ENCODE data around the gene PTPN20. TPM values are rescaled to one million over a fixed set of nuclear protein-coding genes. Genes with fewer than 3 reads are reported as not detected.

The PTPN20 gene
- total and polyA plus RNA-seq, 2 donors from 2014 or later: 1.9 to 2.6 TPM

- no peak for TF ChIP-seq CTCF (IDR thresholded peaks at IDR 0.05; ENCODE audit: borderline replicate concordance, extremely low read depth, insufficient read depth)
- Histone ChIP-seq H3K36me3 (ENCODE audit: control insufficient read depth in 2 of 3, insufficient read depth in 3 of 3, low read length in 3 of 3) (no peaks in the 10 kb centered on the region), H3K9ac (ENCODE audit: low read length in 3 of 3) (no peak overlapping the region), H3K27me3 (ENCODE audit: control insufficient read depth, insufficient read depth, low read length) (no peaks in the 10 kb centered on the region), H3K9me3 (ENCODE audit: control insufficient read depth in 2 of 3, insufficient read depth in 1 of 3, low read length in 3 of 3) (no peaks in the 10 kb centered on the region), H3K4me1 (ENCODE audit: control insufficient read depth in 2 of 3, insufficient read depth in 2 of 3, low read depth in 1 of 3, low read length in 3 of 3) (no peaks in the 10 kb centered on the region), H3K4me3 (ENCODE audit: low read length in 3 of 3) (no peak overlapping the region), H3K27ac (ENCODE audit: low read depth in 2 of 2, low read length in 2 of 2) (no peak overlapping the region)
- intact Hi-C loops (cut with DNase I): no loop called here
- no peak for FAIRE-seq
- DNase-seq: no peak
Measured at GRCh38 chr10:47018026-47018735, 107.0 kb downstream of the PTPN20 start.

GRCh38 chr10:47019155-47020145 is 108.2 kb downstream of the PTPN20 start:
- intact Hi-C loops (cut with DNase I): loop anchor here (10.0 kb wide), 1 partner anchor 295 kb away; no protein-coding TSS in a partner anchor
- no peak for DNase-seq

GRCh38 chr10:47020471-47020870 is 109.2 kb downstream of the PTPN20 start:
- Histone ChIP-seq H3K27ac (ENCODE audit: low read depth in 2 of 2, low read length in 2 of 2) (no peak overlapping the region), H3K4me1 (ENCODE audit: control insufficient read depth in 2 of 3, insufficient read depth in 2 of 3, low read depth in 1 of 3, low read length in 3 of 3) (no peaks in the 10 kb centered on the region), H3K4me3 (ENCODE audit: low read length in 3 of 3) (no peak overlapping the region), H3K36me3 (ENCODE audit: control insufficient read depth in 2 of 3, insufficient read depth in 3 of 3, low read length in 3 of 3) (no peaks in the 10 kb centered on the region), H3K9me3 (ENCODE audit: control insufficient read depth in 2 of 3, insufficient read depth in 1 of 3, low read length in 3 of 3) (peaks cover 0 to 3% (median 0%) of the 10 kb centered on the region in 3 donors), H3K9ac (ENCODE audit: low read length in 3 of 3) (no peak overlapping the region), H3K27me3 (ENCODE audit: control insufficient read depth, insufficient read depth, low read length) (no peaks in the 10 kb centered on the region)
- DNase-seq: no peak
- no peak for TF ChIP-seq CTCF (IDR thresholded peaks at IDR 0.05; ENCODE audit: borderline replicate concordance, extremely low read depth, insufficient read depth)
- FAIRE-seq: no peak
- intact Hi-C loops (cut with DNase I): loop anchor here (10.0 kb wide), 1 partner anchor 294 kb away; no protein-coding TSS in a partner anchor

More at GRCh38 chr10:47019155-47020145, 108.2 kb downstream of the PTPN20 start:
- Histone ChIP-seq H3K27ac (ENCODE audit: low read depth in 2 of 2, low read length in 2 of 2) (no peak overlapping the region), H3K4me1 (ENCODE audit: control insufficient read depth in 2 of 3, insufficient read depth in 2 of 3, low read depth in 1 of 3, low read length in 3 of 3) (no peaks in the 10 kb centered on the region), H3K9me3 (ENCODE audit: control insufficient read depth in 2 of 3, insufficient read depth in 1 of 3, low read length in 3 of 3) (peaks cover 0 to 3% (median 0%) of the 10 kb centered on the region in 3 donors), H3K27me3 (ENCODE audit: control insufficient read depth, insufficient read depth, low read length) (no peaks in the 10 kb centered on the region), H3K36me3 (ENCODE audit: control insufficient read depth in 2 of 3, insufficient read depth in 3 of 3, low read length in 3 of 3) (no peaks in the 10 kb centered on the region), H3K9ac (ENCODE audit: low read length in 3 of 3) (no peak overlapping the region), H3K4me3 (ENCODE audit: low read length in 3 of 3) (no peak overlapping the region)
- TF ChIP-seq CTCF (IDR thresholded peaks at IDR 0.05; ENCODE audit: borderline replicate concordance, extremely low read depth, insufficient read depth): no peak
- FAIRE-seq: no peak

Measured in kidney (tissue), 14 donors.